DMS79 (cell line): ENCODE results near the gene RNLS.
"Not testable (repeated sequence)": the region's sequence is repeated elsewhere in the genome, so short reads cannot be mapped to it uniquely, and the experiment has no call there.

Experiments used
- DNase-seq: peaks from one replicate; lab custom pipeline; 2025; lab: John Stamatoyannopoulos, UW

Gene RNLS

DNA sequence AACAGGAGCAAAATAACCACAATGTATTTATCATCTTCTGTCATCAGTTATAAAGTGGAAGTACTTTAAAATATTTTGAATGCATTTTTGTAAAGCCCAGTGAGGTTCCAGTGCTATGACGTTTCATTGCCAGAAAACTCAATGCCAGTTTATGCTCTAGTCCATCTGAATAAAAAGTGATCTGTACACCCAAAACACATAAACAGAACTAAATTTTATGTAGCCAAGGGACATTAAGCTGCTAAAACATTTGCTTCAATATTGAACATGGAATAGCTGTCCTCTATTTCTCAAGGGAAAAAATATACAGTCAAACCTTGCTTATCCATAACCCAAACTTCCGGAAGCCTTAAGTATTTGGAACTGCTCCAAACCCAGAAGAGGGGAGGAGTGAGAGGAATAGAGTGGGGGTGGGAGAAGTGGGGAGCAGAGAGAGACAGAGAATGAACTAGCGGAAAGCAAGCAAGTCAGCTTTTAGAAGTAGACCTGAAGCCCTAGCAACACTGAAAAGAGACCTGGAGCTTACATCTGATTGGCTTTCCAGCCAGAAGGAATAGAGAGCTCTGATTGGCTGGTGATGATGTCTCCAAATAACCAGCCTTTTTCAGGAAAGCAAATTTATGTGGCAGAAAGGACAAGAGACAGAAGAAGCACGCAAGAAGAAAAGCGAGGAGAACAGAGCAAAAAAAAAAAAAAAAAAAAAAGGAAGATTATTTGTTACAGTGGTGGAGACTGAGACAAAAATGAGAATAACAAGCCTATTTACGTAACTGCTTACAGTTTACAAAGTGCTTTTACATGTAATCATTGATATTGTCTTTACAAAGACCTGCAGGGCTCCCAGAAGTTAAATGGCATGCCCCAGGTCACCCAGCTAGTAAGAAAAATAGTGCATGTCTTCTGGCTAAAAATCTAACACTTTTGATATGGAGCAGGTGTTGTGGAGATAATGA lies 196.0 kb downstream of the RNLS start:
- DNase-seq = no peak

DNA sequence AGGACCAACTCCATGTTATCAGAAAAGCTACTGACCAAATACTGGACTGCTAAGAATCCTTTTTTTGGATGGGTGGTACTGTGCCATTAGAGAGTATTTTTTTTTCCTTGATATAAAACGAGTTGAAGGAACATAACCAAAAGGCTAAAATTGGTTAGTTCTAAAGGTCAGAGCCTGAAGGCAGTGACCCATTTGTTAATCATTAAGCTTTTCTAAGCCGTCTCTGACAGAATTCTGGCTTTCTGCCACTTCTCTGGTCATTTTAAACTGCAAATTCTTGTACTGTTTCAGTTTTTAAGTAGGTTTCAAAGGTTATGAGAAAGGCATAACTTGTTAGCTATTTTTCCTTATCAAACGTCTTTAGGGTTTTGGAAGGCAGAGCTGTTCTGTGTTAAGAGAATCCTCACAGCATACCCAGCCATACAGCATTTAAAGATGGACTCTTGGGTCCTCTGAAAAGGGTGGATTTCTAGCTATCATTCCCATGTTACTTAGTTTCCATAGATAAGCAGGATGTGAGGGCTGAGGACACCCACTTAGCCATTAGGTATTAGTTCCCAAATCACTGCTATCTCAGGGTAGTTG lies 196.8 kb downstream of the RNLS start:
- DNase-seq = no peak

GRCh38 chr10:88385601-88386203 lies 197.4 kb downstream of the RNLS start:
- peak; percentile 4 for DNase-seq

- no peak for DNase-seq
Measured at GRCh38 chr10:88383276-88383675, 199.8 kb downstream of the RNLS start.

GRCh38 chr10:88382699-88383098 lies 200.4 kb downstream of the RNLS start:
- no peak for DNase-seq

DNA sequence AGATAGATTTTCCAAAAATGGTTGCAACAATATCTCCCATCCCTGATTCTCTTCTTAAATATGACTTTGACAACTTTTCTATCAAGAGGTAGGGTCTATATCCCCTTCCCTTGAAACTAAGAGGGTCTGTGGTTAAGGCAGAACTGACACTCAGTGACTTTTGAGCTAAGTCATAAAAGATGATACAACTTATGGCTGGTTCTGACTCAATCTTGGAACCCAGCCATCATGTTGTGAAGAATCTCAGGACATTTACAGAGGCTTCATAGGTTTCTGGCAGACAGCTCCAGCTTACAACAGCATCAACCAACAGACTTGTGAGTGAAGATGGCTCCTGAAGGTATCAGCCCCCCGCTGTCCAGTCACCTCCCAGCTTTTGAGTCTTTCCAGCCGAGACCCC lies 203.5 kb downstream of the RNLS start:
- DNase-seq = no peak

GRCh38 chr10:88377510-88377909 lies 205.6 kb downstream of the RNLS start:
- DNase-seq = no peak

GRCh38 chr10:88374392-88375175 lies 208.5 kb downstream of the RNLS start:
- DNase-seq = no peak

- DNase-seq = no peak
Measured at GRCh38 chr10:88372881-88373592, 210.1 kb downstream of the RNLS start.

DNA sequence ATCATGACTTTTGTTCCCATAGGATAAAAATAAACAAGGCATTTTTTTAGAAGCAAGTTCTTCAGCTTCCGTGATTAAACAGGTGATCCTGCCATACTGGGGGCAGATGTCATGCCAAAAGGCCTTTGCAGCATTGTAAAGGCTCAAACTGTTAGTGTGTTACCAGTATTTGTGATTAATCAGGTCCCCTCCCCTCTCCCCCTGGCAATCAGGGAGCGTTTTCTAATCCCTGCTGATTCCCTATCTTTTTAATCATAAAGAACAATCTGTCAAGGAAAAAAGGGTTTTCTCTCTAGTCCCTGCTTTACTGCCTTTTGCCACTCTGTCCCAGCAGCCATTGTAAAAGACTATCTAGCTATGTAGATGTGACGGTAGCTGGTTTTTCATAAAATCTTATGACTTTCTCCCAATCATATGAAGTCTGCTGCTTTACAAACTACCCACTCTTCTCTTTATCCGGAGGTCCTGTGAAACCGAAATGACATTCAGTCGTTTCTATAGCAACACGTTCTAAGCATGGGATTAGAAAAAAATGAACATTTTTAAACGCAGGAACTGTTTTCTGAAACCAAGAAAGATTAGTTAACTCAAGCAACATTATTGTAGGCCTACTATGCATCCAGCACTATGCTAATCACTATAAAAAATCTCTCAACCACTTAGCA lies 210.9 kb downstream of the RNLS start:
- no peak for DNase-seq

- no peak for DNase-seq
Measured at GRCh38 chr10:88370713-88371112, 212.4 kb downstream of the RNLS start.

- no peak for DNase-seq
Measured at GRCh38 chr10:88366772-88367171, 216.3 kb downstream of the RNLS start.

- DNase-seq = no peak
Measured at GRCh38 chr10:88361995-88362807, 220.9 kb downstream of the RNLS start.

DNA sequence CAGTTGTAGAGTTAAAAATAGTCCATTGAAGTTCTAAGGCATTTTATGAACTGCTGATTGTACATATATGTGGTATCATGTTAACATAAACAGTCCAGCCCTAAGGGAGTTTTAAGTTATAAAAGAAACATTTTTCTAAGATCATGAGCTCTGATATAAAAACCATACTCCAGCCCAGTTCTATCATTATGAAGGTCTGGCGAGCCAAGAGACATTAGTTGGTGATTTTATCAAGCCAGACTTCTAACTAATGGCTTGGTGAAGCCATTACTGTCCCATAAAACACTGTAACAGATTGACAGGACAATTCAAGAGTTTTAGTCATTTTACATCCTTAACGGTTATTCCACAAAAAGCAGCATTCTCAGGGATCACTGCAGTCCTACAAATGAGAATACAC lies 221.6 kb downstream of the RNLS start:
- DNase-seq = no peak

DNA sequence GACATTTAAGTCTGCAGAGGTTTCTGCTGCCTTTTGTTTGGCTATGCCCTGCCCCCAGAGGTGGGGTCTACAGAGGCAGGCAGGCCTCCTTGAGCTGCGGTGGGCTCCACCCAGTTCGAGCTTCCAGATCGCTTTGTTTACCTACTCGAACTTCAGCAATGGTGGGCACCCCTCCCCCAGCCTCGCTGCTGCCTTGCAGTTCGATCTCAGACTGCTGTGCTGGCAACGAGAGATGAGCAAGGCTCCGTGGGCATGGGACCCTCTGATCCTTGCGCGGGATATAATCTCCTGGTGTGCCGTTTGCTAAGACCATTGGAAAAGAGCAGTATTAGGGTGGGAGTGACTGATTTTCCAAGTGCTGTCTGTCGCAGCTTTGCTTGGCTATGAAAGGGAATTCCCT lies 227.4 kb downstream of the RNLS start:
- not testable (repeated sequence) for DNase-seq

GRCh38 chr10:88347597-88348304 lies 235.4 kb downstream of the RNLS start:
- DNase-seq = no peak

DNA sequence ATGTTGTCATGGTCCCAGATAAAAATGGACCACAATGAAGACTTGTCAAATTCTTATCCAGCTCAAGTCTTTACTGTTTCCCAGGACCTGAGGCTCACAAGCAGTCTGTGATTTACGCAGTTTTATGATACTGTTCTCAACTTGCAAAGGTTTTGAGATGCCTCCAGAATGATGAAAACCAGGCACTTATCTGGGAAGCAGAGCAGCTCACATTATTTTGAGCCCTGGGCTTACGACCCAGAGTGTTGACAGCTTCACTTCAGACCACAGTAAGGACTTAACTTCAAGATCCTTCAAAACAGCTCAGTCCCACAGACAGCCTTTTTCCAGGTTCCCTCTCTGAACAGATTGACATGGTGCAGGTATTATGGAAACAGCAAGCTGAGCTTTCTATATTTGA lies 236.1 kb downstream of the RNLS start:
- no peak for DNase-seq

- DNase-seq = no peak
Measured at GRCh38 chr10:88346144-88346977, 236.8 kb downstream of the RNLS start.
